Loucy (cell line): Measurements from ENCODE around the gene NEU3.

Source experiments
- CTCF ChIP-seq: fragments of 200-600 bp; sonication (generic); conservative IDR thresholded peaks from 2 replicates; pipeline ENCODE4 v1.5.1; 2014; ENCODE audit warnings: mild to moderate bottlenecking, antibody characterized with exemption, low read length
- EZH2phosphoT487 ChIP-seq: fragments of 200-600 bp; IDR thresholded peaks from 2 replicates; pipeline ENCODE4 v1.6.1; 2018; ENCODE audit warnings: antibody characterized with exemption, mild to moderate bottlenecking, moderate library complexity, borderline replicate concordance

DNA sequence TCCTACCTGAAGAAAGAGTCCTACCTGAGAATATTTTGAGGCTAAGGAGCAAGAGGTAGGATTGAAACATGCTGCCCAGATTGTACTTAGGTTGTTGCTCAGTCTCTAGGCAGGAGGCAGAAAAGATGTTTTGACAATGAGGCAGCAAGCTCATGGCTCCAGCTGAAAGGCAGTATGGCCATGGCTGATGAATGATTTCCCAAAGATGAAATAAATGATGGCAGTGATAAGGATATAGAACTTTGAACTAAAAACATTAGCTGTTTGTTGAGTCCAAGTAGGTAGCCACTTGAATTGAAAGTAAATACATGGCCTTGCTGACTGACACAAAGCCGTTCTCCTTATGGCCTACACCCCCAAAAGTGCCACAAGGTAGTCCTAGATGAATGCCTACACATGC, 6.8 kb upstream of the NEU3 start:
- no peak for TF ChIP-seq CTCF
- no peak for TF ChIP-seq EZH2phosphoT487
